HEK293 (cell line): ENCODE measurements around the gene SLC3A2.

Source experiments
- CTCF ChIA-PET: fragments of 350-600 bp; formaldehyde crosslinking; extraction: SDS; loops from one replicate; lab custom pipeline; 2021; ENCODE audit warnings: antibody characterized with exemption; lab: Yijun Ruan, JAX
- POLR2A ChIA-PET: fragments of 300-600 bp; formaldehyde crosslinking; extraction: SDS; loops from one replicate; lab custom pipeline; 2020; ENCODE audit warnings: antibody characterized with exemption, inconsistent platforms; lab: Yijun Ruan, JAX
- H3K27ac ChIP-seq: fragments of 200-500 bp; sonication (Bioruptor generic); 2 replicates; pipeline ENCODE4 v1.5.1; 2014; ENCODE audit warnings: low read depth, low read length, control low read depth, inconsistent platforms; ENCODE audit errors: extremely low read depth
- H3K36me3 ChIP-seq, 2 experiments: fragments of 200-500 bp in 1 of 2; sonication (Bioruptor generic) in 1 of 2; 1 replicate in 1 of 2; 2 replicates in 1 of 2; pipeline ENCODE4 v1.5.1; 2014 to 2017; ENCODE audit warnings: inconsistent platforms in 2 of 2, low read length in 2 of 2; ENCODE audit not compliant: control insufficient read depth in 2 of 2, insufficient read depth in 1 of 2
- H3K4me1 ChIP-seq: fragments of 200-500 bp; sonication (Bioruptor generic); 2 replicates; pipeline ENCODE4 v1.5.1; 2014; ENCODE audit warnings: mild to moderate bottlenecking, low read length, inconsistent platforms; ENCODE audit not compliant: control insufficient read depth, insufficient read depth
- H3K4me3 ChIP-seq: 2 replicates; pipeline ENCODE4 v1.5.1; 2011; ENCODE audit warnings: low read depth, mild to moderate bottlenecking, control low read depth, low read length, moderate library complexity
- H3K9me3 ChIP-seq: fragments of 200-500 bp; sonication (Bioruptor generic); 2 replicates; pipeline ENCODE4 v1.5.1; 2014; ENCODE audit warnings: low read depth, low read length, inconsistent platforms; ENCODE audit not compliant: control insufficient read depth, insufficient read depth
- INSM2 ChIP-seq: fragments of 450-650 bp; formaldehyde crosslinking; IDR thresholded peaks from 2 replicates; pipeline ENCODE4 v1.5.1; 2016; ENCODE audit warnings: missing biosample characterization, missing genetic modification characterization
- KLF1 ChIP-seq: fragments of 450-650 bp; formaldehyde crosslinking; IDR thresholded peaks from 2 replicates; pipeline ENCODE4 v1.5.1; 2016; ENCODE audit warnings: missing biosample characterization, missing genetic modification characterization
- KLF17 ChIP-seq: fragments of 450-650 bp; formaldehyde crosslinking; IDR thresholded peaks from 2 replicates; pipeline ENCODE4 v1.5.1; 2016; ENCODE audit warnings: missing biosample characterization, missing genetic modification characterization
- PRDM4 ChIP-seq: fragments of 450-650 bp; formaldehyde crosslinking; IDR thresholded peaks from 2 replicates; pipeline ENCODE4 v1.5.1; 2017; ENCODE audit warnings: missing biosample characterization, missing genetic modification characterization
- REPIN1 ChIP-seq: fragments of 450-650 bp; formaldehyde crosslinking; IDR thresholded peaks from 2 replicates; pipeline ENCODE4 v1.5.1; 2017; ENCODE audit warnings: missing biosample characterization, missing genetic modification characterization, low read depth
- ZEB2 ChIP-seq: fragments of 450-650 bp; formaldehyde crosslinking; IDR thresholded peaks from 2 replicates; pipeline ENCODE4 v1.5.1; 2016; ENCODE audit warnings: missing biosample characterization, missing genetic modification characterization
- ZIC2 ChIP-seq: fragments of 450-650 bp; formaldehyde crosslinking; IDR thresholded peaks from 2 replicates; pipeline ENCODE4 v1.5.1; 2016; ENCODE audit warnings: missing biosample characterization, missing genetic modification characterization
- ZNF121 ChIP-seq: fragments of 450-650 bp; formaldehyde crosslinking; IDR thresholded peaks from 2 replicates; pipeline ENCODE4 v1.5.1; 2016; ENCODE audit warnings: missing biosample characterization, missing genetic modification characterization
- ZNF169 ChIP-seq: fragments of 450-650 bp; formaldehyde crosslinking; IDR thresholded peaks from 2 replicates; pipeline ENCODE4 v1.5.1; 2016; ENCODE audit warnings: missing biosample characterization, missing genetic modification characterization
- ZNF19 ChIP-seq: fragments of 450-650 bp; formaldehyde crosslinking; IDR thresholded peaks from 2 replicates; pipeline ENCODE4; 2016; ENCODE audit warnings: missing biosample characterization, missing genetic modification characterization, low read depth
- ZNF2 ChIP-seq: fragments of 450-650 bp; formaldehyde crosslinking; IDR thresholded peaks from 2 replicates; pipeline ENCODE4 v1.5.1; 2016; ENCODE audit warnings: missing biosample characterization, missing genetic modification characterization
- ZNF23 ChIP-seq: fragments of 450-650 bp; formaldehyde crosslinking; IDR thresholded peaks from 2 replicates; pipeline ENCODE4 v1.5.1; 2016; ENCODE audit warnings: missing biosample characterization, missing genetic modification characterization, borderline replicate concordance
- ZNF239 ChIP-seq: fragments of 450-650 bp; formaldehyde crosslinking; IDR thresholded peaks from 2 replicates; pipeline ENCODE4 v1.5.1; 2016; ENCODE audit warnings: missing biosample characterization, missing genetic modification characterization
- ZNF280C ChIP-seq: fragments of 450-650 bp; formaldehyde crosslinking; IDR thresholded peaks from 2 replicates; pipeline ENCODE4 v1.5.1; 2016; ENCODE audit warnings: missing biosample characterization, missing genetic modification characterization
- ZNF335 ChIP-seq: fragments of 450-650 bp; formaldehyde crosslinking; conservative IDR thresholded peaks from 2 replicates; pipeline ENCODE4 v1.5.1; 2016; ENCODE audit warnings: missing biosample characterization, missing genetic modification characterization
- ZNF513 ChIP-seq: fragments of 450-650 bp; IDR thresholded peaks from 2 replicates; pipeline ENCODE4 v1.5.1; 2018; ENCODE audit warnings: missing biosample characterization, missing genetic modification characterization
- ZNF544 ChIP-seq: fragments of 450-650 bp; formaldehyde crosslinking; IDR thresholded peaks from 2 replicates; pipeline ENCODE4 v1.5.0; 2017; ENCODE audit warnings: missing biosample characterization, missing genetic modification characterization
- ZNF585B ChIP-seq: fragments of 450-650 bp; formaldehyde crosslinking; IDR thresholded peaks from 2 replicates; pipeline ENCODE4 v1.5.1; 2016; ENCODE audit warnings: missing biosample characterization, missing genetic modification characterization
- ZNF600 ChIP-seq: fragments of 450-650 bp; formaldehyde crosslinking; IDR thresholded peaks from 2 replicates; pipeline ENCODE4 v1.5.1; 2016; ENCODE audit warnings: missing biosample characterization, missing genetic modification characterization
- ZNF629 ChIP-seq: fragments of 450-650 bp; formaldehyde crosslinking; IDR thresholded peaks from 2 replicates; pipeline ENCODE4 v1.5.1; 2017; ENCODE audit warnings: missing biosample characterization, missing genetic modification characterization
- ZNF664 ChIP-seq: fragments of 450-650 bp; formaldehyde crosslinking; IDR thresholded peaks from 2 replicates; pipeline ENCODE4 v1.5.1; 2016; ENCODE audit warnings: missing biosample characterization, missing genetic modification characterization
- ZNF707 ChIP-seq: fragments of 450-650 bp; formaldehyde crosslinking; IDR thresholded peaks from 2 replicates; pipeline ENCODE4 v1.5.1; 2016; ENCODE audit warnings: missing biosample characterization, missing genetic modification characterization
- ZNF76 ChIP-seq: fragments of 450-650 bp; formaldehyde crosslinking; IDR thresholded peaks from 2 replicates; pipeline ENCODE4; 2016; ENCODE audit warnings: low read depth, missing biosample characterization, missing genetic modification characterization, borderline replicate concordance
- ZNF777 ChIP-seq: fragments of 450-650 bp; formaldehyde crosslinking; IDR thresholded peaks from 2 replicates; pipeline ENCODE4 v1.5.1; 2017; ENCODE audit warnings: missing biosample characterization, missing genetic modification characterization, borderline replicate concordance

SLC3A2 gene

GRCh38 chr11:62930157-62930556, 49.5 kb downstream of the SLC3A2 start (continued):
- TF ChIP-seq ZNF23 (tag by site-specific recombination) (no peak), ZNF239 (tag by site-specific recombination) (no peak), ZNF19 (tag by site-specific recombination) (no peak), ZNF2 (tag by site-specific recombination) (no peak)

GRCh38 chr11:62930666-62931065, 50.0 kb downstream of the SLC3A2 start:
- TF ChIP-seq ZNF76 (tag by site-specific recombination) (no peak), ZNF664 (tag by site-specific recombination) (no peak), KLF1 (tag by site-specific recombination) (no peak), ZIC2 (tag by site-specific recombination) (no peak), INSM2 (no peak), ZNF513 (tag by site-specific recombination) (no peak), ZNF777 (tag by site-specific recombination) (no peak), ZNF239 (tag by site-specific recombination) (no peak), ZEB2 (no peak), ZNF280C (tag by site-specific recombination) (no peak)
- no peaks in the 10 kb centered on the region for H3K36me3 ChIP-seq
- H3K4me3 ChIP-seq: no peak overlapping the region
- POLR2A ChIA-PET: no interaction called here
- H3K9me3 ChIP-seq: no peaks in the 10 kb centered on the region
- H3K27ac ChIP-seq: no peak overlapping the region
- H3K4me1 ChIP-seq: no peaks in the 10 kb centered on the region
- CTCF ChIA-PET: interaction anchor here (1.1 to 2.0 kb wide), 5 partner anchors 8 to 93 kb away, joined by 3 to 15 read pairs (median 5); no protein-coding TSS in a partner anchor

- H3K9me3 ChIP-seq: no peaks in the 10 kb centered on the region
- POLR2A ChIA-PET: interaction anchor here (0.5 kb wide), 1 partner anchor 13 kb away, joined by 8 read pairs; no protein-coding TSS in a partner anchor
- no peaks in the 10 kb centered on the region for H3K4me1 ChIP-seq
- CTCF ChIA-PET: interaction anchor here (0.9 to 2.0 kb wide), 6 partner anchors 9 to 92 kb away, joined by 3 to 15 read pairs (median 6); no protein-coding TSS in a partner anchor
- H3K27ac ChIP-seq: no peak overlapping the region
- no peaks in the 10 kb centered on the region for H3K36me3 ChIP-seq
- no peak overlapping the region for H3K4me3 ChIP-seq
- TF ChIP-seq KLF17 (tag by site-specific recombination) (no peak), ZNF544 (tag by site-specific recombination) (no peak), ZNF600 (tag by site-specific recombination) (0 out of 2 replicates have a peak, but pooled peaks have one; percentile 12), ZNF707 (no peak), ZNF121 (peak; percentile 27; the same call in 1 of the 2 replicates), REPIN1 (tag by site-specific recombination) (no peak), ZNF169 (tag by site-specific recombination) (no peak), ZNF585B (tag by site-specific recombination) (no peak), PRDM4 (no peak), ZNF629 (tag by site-specific recombination) (0 out of 2 replicates have a peak, but pooled peaks have one; percentile 21), KLF1 (tag by site-specific recombination) (no peak), ZNF335 (tag by site-specific recombination) (no peak)
Observed at GRCh38 chr11:62931499-62932278, 51.0 kb downstream of the SLC3A2 start.
